Colonic mucosa (tissue), 4 donors: ENCODE measurements around the gene GID4. TPM values are rescaled to one million over a fixed set of nuclear protein-coding genes. Genes with fewer than 3 reads are reported as not detected.

Experiments used
- DNase-seq: peaks from one replicate; pipeline ENCODE4 v3.0.0-alpha.2; 2020
- H3K27ac ChIP-seq: fragments of 200-600 bp; one replicate; pipeline ENCODE4 v1.8.0; 2021
- H3K27me3 ChIP-seq: fragments of 200-600 bp; one replicate; pipeline ENCODE4 v1.8.0; 2021
- H3K36me3 ChIP-seq: fragments of 200-600 bp; one replicate; pipeline ENCODE4 v1.8.0; 2021
- H3K4me1 ChIP-seq: fragments of 200-600 bp; one replicate; pipeline ENCODE4 v1.8.0; 2021; ENCODE audit warnings: mild to moderate bottlenecking
- H3K4me3 ChIP-seq: fragments of 200-600 bp; one replicate; pipeline ENCODE4 v1.8.0; 2021
- H3K9ac ChIP-seq, 2 donors: one replicate each; pipeline ENCODE4 v1.7.0; 2013; ENCODE audit warnings: control low read depth in 2 of 2, low read depth in 2 of 2, low read length in 2 of 2
- H3K9me3 ChIP-seq: fragments of 200-600 bp; one replicate; pipeline ENCODE4 v1.8.0; 2021
- CTCF ChIP-seq: fragments of 200-600 bp; IDR thresholded peaks from one replicate; pipeline ENCODE4 v1.8.0; 2022; ENCODE audit warnings: antibody characterized with exemption, mild to moderate bottlenecking
- intact Hi-C: fragments of 100-400 bp; cut with DNase I; formaldehyde crosslinking; loops from one replicate; pipeline ENCODE4 v1.14.1; 2022
- total RNA-seq, 2 donors: library from RNA; stranded (reverse); fragmentation: NEBNext Ultra II Directional in 1 of 2; extraction: Animal tissue kit (Norgen Biotek cat#: 25700) in 1 of 2; gene quantifications; one replicate each; pipeline ENCODE4 v1.2.1, GENCODE V29; 2021
- donor health status: healthy.
- donor health status: DM: no; HTN: no; CAD: no.
- donor health status: DM: no; HTN: no; CAD: no.

Gene GID4
- total RNA-seq, 2 donors from 2014 or later = 5.2 to 8.0 TPM

DNA sequence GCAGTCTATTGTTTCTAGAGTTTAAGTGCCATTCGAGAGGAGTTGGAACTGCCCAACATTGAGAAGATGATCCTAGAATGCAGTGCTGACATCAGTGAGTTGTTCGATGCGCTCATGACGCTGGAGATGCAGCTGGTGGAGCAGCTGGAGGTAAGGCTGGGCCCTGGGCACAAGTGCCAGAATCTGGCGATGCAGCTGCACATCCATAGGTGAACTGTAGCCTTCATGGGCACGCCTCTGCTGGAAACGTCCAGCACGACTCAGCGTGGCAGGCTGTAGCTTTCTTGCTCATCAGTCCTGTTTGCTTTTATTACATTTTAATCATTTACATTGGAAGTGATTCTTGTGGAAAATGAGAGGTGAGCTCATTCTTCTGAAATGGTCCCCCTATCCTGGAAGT, 34.9 kb upstream of the GID4 start:
- no peak overlapping the region for H3K4me3 ChIP-seq
- no peaks in the 10 kb centered on the region for H3K27me3 ChIP-seq
- no peak for TF ChIP-seq CTCF
- H3K4me1 ChIP-seq = no peaks in the 10 kb centered on the region
- no peak for DNase-seq
- H3K36me3 ChIP-seq = no peaks in the 10 kb centered on the region
- no peak overlapping the region for H3K9ac ChIP-seq
- H3K27ac ChIP-seq = no peak overlapping the region
- H3K9me3 ChIP-seq = no peaks in the 10 kb centered on the region
- intact Hi-C loops = no loop called here

DNA sequence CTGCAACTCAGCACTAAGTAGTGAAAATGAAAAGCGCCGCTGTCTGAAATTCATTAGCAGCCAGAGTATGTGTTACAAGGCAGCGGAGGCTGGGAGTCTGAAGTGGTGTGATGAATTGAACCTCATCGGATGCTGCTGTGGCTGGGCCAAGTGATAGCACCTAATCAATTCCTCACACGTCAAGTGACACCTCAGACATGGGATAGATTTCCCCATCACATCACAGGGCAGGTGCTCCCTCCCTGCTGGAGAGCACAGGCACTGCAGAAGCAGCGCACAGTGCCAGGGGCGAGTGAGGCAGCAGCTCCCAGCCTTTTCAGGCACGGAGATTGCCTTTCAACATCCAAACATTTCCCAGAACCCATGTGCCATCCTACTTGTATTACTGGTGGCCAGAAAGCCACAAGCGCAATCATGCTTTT, 34.3 kb upstream of the GID4 start:
- TF ChIP-seq CTCF = no peak
- Histone ChIP-seq H3K4me3 (no peak overlapping the region), H3K27me3 (no peaks in the 10 kb centered on the region), H3K27ac (no peak overlapping the region), H3K36me3 (no peaks in the 10 kb centered on the region), H3K9ac (no peak overlapping the region), H3K9me3 (no peaks in the 10 kb centered on the region), H3K4me1 (no peaks in the 10 kb centered on the region)
- intact Hi-C loops = no loop called here
- no peak for DNase-seq

GRCh38 chr17:18005496-18005895, 33.7 kb upstream of the GID4 start:
- no peaks in the 10 kb centered on the region for H3K9me3 ChIP-seq
- H3K4me1 ChIP-seq = no peaks in the 10 kb centered on the region
- TF ChIP-seq CTCF = no peak
- intact Hi-C loops = no loop called here
- H3K36me3 ChIP-seq = no peaks in the 10 kb centered on the region
- no peak overlapping the region for H3K27ac ChIP-seq
- DNase-seq = no peak
- no peak overlapping the region for H3K4me3 ChIP-seq
- no peaks in the 10 kb centered on the region for H3K27me3 ChIP-seq
- no peak overlapping the region for H3K9ac ChIP-seq

DNA sequence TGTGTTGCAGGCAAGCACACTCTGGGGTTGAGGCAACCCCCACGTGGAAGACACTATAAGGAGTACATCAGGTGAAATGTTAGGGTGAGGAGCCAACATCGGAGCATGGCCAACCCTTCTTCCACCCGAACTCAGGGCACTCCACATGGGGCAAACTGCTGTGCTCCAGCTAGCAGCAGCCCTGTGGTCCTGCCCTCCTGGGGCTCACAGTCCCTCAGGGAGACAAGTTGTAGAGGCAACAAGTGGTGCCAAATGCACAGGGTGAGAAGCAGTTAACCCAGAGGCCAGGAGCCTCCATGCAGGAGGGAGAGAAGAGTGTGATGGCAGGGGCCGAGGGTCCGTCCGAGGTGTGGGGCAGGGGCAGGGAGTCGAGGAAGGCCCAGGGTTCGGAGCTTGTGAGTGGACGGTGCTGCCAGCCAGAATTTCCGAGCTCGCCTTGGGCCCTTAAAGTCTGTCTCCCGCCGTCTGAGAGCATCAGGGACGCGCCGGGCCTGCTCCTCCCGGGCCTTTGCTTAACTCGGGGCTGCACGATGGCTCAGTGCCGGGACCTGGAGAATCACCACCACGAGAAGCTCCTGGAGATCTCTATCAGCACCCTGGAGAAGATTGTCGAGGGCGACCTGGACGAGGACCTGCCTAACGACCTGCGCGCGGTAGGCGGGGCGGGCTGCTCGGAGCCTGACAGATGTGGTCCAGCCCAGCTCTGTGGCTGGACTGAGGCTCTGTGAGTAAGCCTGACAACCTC, 32.5 kb upstream of the GID4 start:
- intact Hi-C loops = no loop called here
- Histone ChIP-seq H3K27ac (no peak overlapping the region), H3K9me3 (no peaks in the 10 kb centered on the region), H3K9ac (no peak overlapping the region), H3K4me1 (no peaks in the 10 kb centered on the region), H3K4me3 (no peak overlapping the region), H3K36me3 (no peaks in the 10 kb centered on the region), H3K27me3 (no peaks in the 10 kb centered on the region)
- TF ChIP-seq CTCF = no peak
- DNase-seq = no peak

- intact Hi-C loops = no loop called here
- DNase-seq = no peak
- no peak overlapping the region for H3K27ac ChIP-seq
- H3K9ac ChIP-seq = no peak overlapping the region
- no peak overlapping the region for H3K4me3 ChIP-seq
- no peak for TF ChIP-seq CTCF
- H3K4me1 ChIP-seq = no peaks in the 10 kb centered on the region
- no peaks in the 10 kb centered on the region for H3K9me3 ChIP-seq
- H3K36me3 ChIP-seq = no peaks in the 10 kb centered on the region
- H3K27me3 ChIP-seq = no peaks in the 10 kb centered on the region
These were observed 30.5 kb upstream of the GID4 start for GRCh38 chr17:18008496-18009268.
